Measurements from ENCODE around the gene RAB7B. TPM values are rescaled to one million over a fixed set of nuclear protein-coding genes. Genes with fewer than 3 reads are reported as not detected.

The RAB7B gene
- total and polyA plus RNA-seq, 2 experiments from 2014 or later, result 7.1 to 7.6 TPM

- Histone ChIP-seq H2AFZ (no peak overlapping the region), H3K9me2 (ENCODE audit: insufficient read depth) (no peaks in the 10 kb centered on the region), H3K79me2 (ENCODE audit: insufficient read depth) (no peaks in the 10 kb centered on the region), H3K27ac (no peak overlapping the region), H4K20me1 (ENCODE audit: insufficient read depth) (no peaks in the 10 kb centered on the region), H3K9me3 (ENCODE audit: low read depth) (no peaks in the 10 kb centered on the region), H3K4me2 (ENCODE audit: unreplicated experiment) (no peak overlapping the region), H3F3A (ENCODE audit: insufficient read depth) (no peaks in the 10 kb centered on the region), H3K36me3 (ENCODE audit: low read depth) (no peaks in the 10 kb centered on the region), H3K27me3 (replicated peaks; ENCODE audit: insufficient read depth) (peaks cover 27% of the 10 kb centered on the region), H3K4me3 (no peak overlapping the region), H3K9ac (no peak overlapping the region), H3K4me1 (ENCODE audit: insufficient read depth) (no peaks in the 10 kb centered on the region)
- in situ Hi-C loops (cut with MboI), result no loop called here
- TF ChIP-seq EZH2phosphoT487 (IDR thresholded peaks at IDR 0.05; ENCODE audit: insufficient read depth, low read depth), result no peak
- no peak for TF ChIP-seq EZH2 (IDR thresholded peaks at IDR 0.05; ENCODE audit: insufficient read depth, poor library complexity, severe bottlenecking)
- DNase-seq, result no peak
Observed at GRCh38 chr1:206049293-206049692, 46.1 kb upstream of the RAB7B start.

GRCh38 chr1:206048582-206048981, 45.4 kb upstream of the RAB7B start:
- H3K4me2 ChIP-seq (ENCODE audit: unreplicated experiment), result no peak overlapping the region
- no peak overlapping the region for H3K27ac ChIP-seq
- H4K20me1 ChIP-seq (ENCODE audit: insufficient read depth), result no peaks in the 10 kb centered on the region
- peaks cover 27% of the 10 kb centered on the region for H3K27me3 ChIP-seq (replicated peaks; ENCODE audit: insufficient read depth)
- TF ChIP-seq EZH2phosphoT487 (IDR thresholded peaks at IDR 0.05; ENCODE audit: insufficient read depth, low read depth) (no peak), EZH2 (IDR thresholded peaks at IDR 0.05; ENCODE audit: insufficient read depth, poor library complexity, severe bottlenecking) (no peak)
- no peaks in the 10 kb centered on the region for H3F3A ChIP-seq (ENCODE audit: insufficient read depth)
- H3K4me1 ChIP-seq (ENCODE audit: insufficient read depth), result no peaks in the 10 kb centered on the region
- H3K9me3 ChIP-seq (ENCODE audit: low read depth), result no peaks in the 10 kb centered on the region
- H2AFZ ChIP-seq, result no peak overlapping the region
- no peaks in the 10 kb centered on the region for H3K79me2 ChIP-seq (ENCODE audit: insufficient read depth)
- H3K4me3 ChIP-seq, result no peak overlapping the region
- H3K9me2 ChIP-seq (ENCODE audit: insufficient read depth), result no peaks in the 10 kb centered on the region
- no peak for DNase-seq
- WGBS, 2 experiments (ENCODE audit: low coverage in 1 of 2, low lambda C conversion rate in 2 of 2, missing lambda C conversion rate in 2 of 2), result 51 to 55% methylated on average over 6 of the region's 6 CpGs
- in situ Hi-C loops (cut with MboI), result no loop called here
- no peaks in the 10 kb centered on the region for H3K36me3 ChIP-seq (ENCODE audit: low read depth)
- H3K9ac ChIP-seq, result no peak overlapping the region

DNA sequence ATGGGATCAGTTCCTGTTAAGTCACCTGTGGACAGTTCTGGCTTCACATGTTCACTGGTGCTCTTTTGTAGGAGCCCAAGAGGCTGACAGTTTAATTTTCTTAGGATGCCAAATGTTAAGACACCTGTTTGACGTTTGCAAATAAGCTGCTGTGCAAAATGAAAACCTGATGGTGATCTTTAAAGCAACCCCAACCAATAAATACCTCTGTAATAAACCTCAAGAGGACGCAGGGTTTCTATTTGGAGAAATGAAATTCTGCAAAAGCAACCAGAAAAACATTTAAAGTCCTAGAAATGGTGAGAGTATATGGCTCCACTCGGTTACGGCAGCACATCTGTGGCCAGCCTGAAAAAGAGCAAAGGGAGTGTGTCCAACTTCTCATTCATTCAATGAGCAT, 44.1 kb upstream of the RAB7B start:
- in situ Hi-C loops (cut with MboI), result no loop called here

DNA sequence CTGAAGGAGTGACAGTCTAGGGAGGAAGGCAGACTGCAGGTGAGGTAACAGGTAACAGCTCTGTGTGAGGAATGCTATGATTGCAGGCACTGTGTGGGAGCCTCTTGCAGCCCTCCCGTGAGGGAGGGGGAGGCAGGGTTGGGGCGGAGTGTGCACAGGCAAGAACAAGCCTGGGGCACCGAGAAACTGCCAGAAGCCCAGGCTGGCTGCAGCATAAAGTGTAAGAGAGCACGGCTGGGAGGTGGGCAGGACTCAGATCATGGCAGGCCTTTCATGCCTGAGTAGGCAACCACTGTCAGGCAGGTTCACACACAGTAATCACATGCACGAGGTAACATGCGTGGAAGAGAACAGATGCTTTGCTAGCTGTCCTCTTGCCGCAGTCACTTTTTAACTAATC, 38.4 kb upstream of the RAB7B start:
- no peak overlapping the region for H3K27ac ChIP-seq
- H3K9ac ChIP-seq, result no peak overlapping the region
- H3K36me3 ChIP-seq (ENCODE audit: low read depth), result no peaks in the 10 kb centered on the region
- in situ Hi-C loops (cut with MboI), result no loop called here
- H3F3A ChIP-seq (ENCODE audit: insufficient read depth), result no peaks in the 10 kb centered on the region
- TF ChIP-seq EZH2phosphoT487 (IDR thresholded peaks at IDR 0.05; ENCODE audit: insufficient read depth, low read depth) (no peak), EZH2 (IDR thresholded peaks at IDR 0.05; ENCODE audit: insufficient read depth, poor library complexity, severe bottlenecking) (no peak)
- H3K4me2 ChIP-seq (ENCODE audit: unreplicated experiment), result no peak overlapping the region
- no peak overlapping the region for H3K4me3 ChIP-seq
- H3K79me2 ChIP-seq (ENCODE audit: insufficient read depth), result no peaks in the 10 kb centered on the region
- WGBS, 2 experiments (ENCODE audit: low coverage in 1 of 2, low lambda C conversion rate in 2 of 2, missing lambda C conversion rate in 2 of 2), result 42 to 48% methylated on average over 5 to 7 of the region's 7 CpGs
- H2AFZ ChIP-seq, result no peak overlapping the region
- no peak for DNase-seq
- peaks cover 59% of the 10 kb centered on the region for H3K27me3 ChIP-seq (replicated peaks; ENCODE audit: insufficient read depth)
- H3K9me3 ChIP-seq (ENCODE audit: low read depth), result no peaks in the 10 kb centered on the region
- H4K20me1 ChIP-seq (ENCODE audit: insufficient read depth), result no peaks in the 10 kb centered on the region
- no peaks in the 10 kb centered on the region for H3K4me1 ChIP-seq (ENCODE audit: insufficient read depth)
- no peaks in the 10 kb centered on the region for H3K9me2 ChIP-seq (ENCODE audit: insufficient read depth)

More for the DNA sequence above, 44.1 kb upstream of the RAB7B start:
- peaks cover 39% of the 10 kb centered on the region for H3K27me3 ChIP-seq (replicated peaks; ENCODE audit: insufficient read depth)
- H3K9me3 ChIP-seq (ENCODE audit: low read depth), result no peaks in the 10 kb centered on the region
- 24 to 28% methylated on average over 4 of the region's 4 CpGs for WGBS, 2 experiments (ENCODE audit: low coverage in 1 of 2, low lambda C conversion rate in 2 of 2, missing lambda C conversion rate in 2 of 2)
- no peaks in the 10 kb centered on the region for H3K4me1 ChIP-seq (ENCODE audit: insufficient read depth)
- no peak overlapping the region for H3K27ac ChIP-seq
- no peak overlapping the region for H2AFZ ChIP-seq
- no peak overlapping the region for H3K9ac ChIP-seq
- no peak overlapping the region for H3K4me3 ChIP-seq
- no peak for DNase-seq
- TF ChIP-seq EZH2 (IDR thresholded peaks at IDR 0.05; ENCODE audit: insufficient read depth, poor library complexity, severe bottlenecking) (no peak), EZH2phosphoT487 (IDR thresholded peaks at IDR 0.05; ENCODE audit: insufficient read depth, low read depth) (no peak)
- H3F3A ChIP-seq (ENCODE audit: insufficient read depth), result no peaks in the 10 kb centered on the region
- H4K20me1 ChIP-seq (ENCODE audit: insufficient read depth), result no peaks in the 10 kb centered on the region
- no peaks in the 10 kb centered on the region for H3K79me2 ChIP-seq (ENCODE audit: insufficient read depth)
- H3K36me3 ChIP-seq (ENCODE audit: low read depth), result no peaks in the 10 kb centered on the region
- H3K4me2 ChIP-seq (ENCODE audit: unreplicated experiment), result no peak overlapping the region
- no peaks in the 10 kb centered on the region for H3K9me2 ChIP-seq (ENCODE audit: insufficient read depth)

DNA sequence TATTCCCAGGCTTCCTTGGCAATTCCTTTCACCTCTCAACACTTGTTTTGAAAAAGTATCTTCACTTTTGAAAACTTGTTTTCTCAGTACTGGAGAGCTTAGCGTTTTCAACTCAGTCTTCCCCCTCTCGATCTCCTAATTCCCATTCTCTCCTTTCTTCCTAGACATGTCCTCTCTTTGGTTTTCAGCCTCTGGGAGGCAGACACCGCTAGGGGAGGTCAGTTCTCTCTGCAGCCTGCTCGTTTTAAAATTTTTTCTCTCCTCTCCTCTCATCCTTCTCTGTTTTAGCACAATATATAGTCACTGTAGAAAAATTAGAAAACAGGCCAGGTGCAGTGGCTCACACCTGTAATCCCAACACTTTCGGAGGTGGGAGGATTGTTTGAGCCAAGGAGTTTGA, 37.1 kb upstream of the RAB7B start:
- Histone ChIP-seq H3K9ac (no peak overlapping the region), H2AFZ (no peak overlapping the region), H3K79me2 (ENCODE audit: insufficient read depth) (no peaks in the 10 kb centered on the region), H4K20me1 (ENCODE audit: insufficient read depth) (no peaks in the 10 kb centered on the region), H3K4me1 (ENCODE audit: insufficient read depth) (no peaks in the 10 kb centered on the region), H3K4me2 (ENCODE audit: unreplicated experiment) (no peak overlapping the region), H3K36me3 (ENCODE audit: low read depth) (no peaks in the 10 kb centered on the region), H3F3A (ENCODE audit: insufficient read depth) (no peaks in the 10 kb centered on the region), H3K9me3 (ENCODE audit: low read depth) (no peaks in the 10 kb centered on the region), H3K9me2 (ENCODE audit: insufficient read depth) (no peaks in the 10 kb centered on the region), H3K4me3 (no peak overlapping the region), H3K27me3 (replicated peaks; ENCODE audit: insufficient read depth) (peaks cover 67% of the 10 kb centered on the region), H3K27ac (no peak overlapping the region)
- in situ Hi-C loops (cut with MboI), result no loop called here
- WGBS, 2 experiments (ENCODE audit: low coverage in 1 of 2, low lambda C conversion rate in 2 of 2, missing lambda C conversion rate in 2 of 2), result 30 to 41% methylated on average over 5 of the region's 5 CpGs
- TF ChIP-seq EZH2 (IDR thresholded peaks at IDR 0.05; ENCODE audit: insufficient read depth, poor library complexity, severe bottlenecking) (no peak), EZH2phosphoT487 (IDR thresholded peaks at IDR 0.05; ENCODE audit: insufficient read depth, low read depth) (no peak)
- no peak for DNase-seq

Measured in GM23248 (cell line).